SK-N-SH treated with all-trans-retinoic acid at 6 μM for 48 hours (cell line): Measurements from ENCODE around the gene SGMS2.

Experiments used
- ATAC-seq: fragments of 200-7000 bp; cut with Tn5 transposase; 3 replicates; pipeline ENCODE4 v1.9.1; 2020; ENCODE audit warnings: mild to moderate bottlenecking, moderate library complexity
- ARNTL ChIP-seq: fragments of 450-650 bp; formaldehyde crosslinking; IDR thresholded peaks from 2 replicates; pipeline ENCODE4 v1.5.0; 2020; ENCODE audit warnings: low read depth, mild to moderate bottlenecking, moderate library complexity, borderline replicate concordance
- BACH2 ChIP-seq: fragments of 250-450 bp; sonication (Bioruptor Pico); IDR thresholded peaks from 2 replicates; pipeline ENCODE4 v1.9.0; 2021; ENCODE audit warnings: mild to moderate bottlenecking, borderline replicate concordance
- CSDC2 ChIP-seq: fragments of 250-450 bp; sonication (Bioruptor Pico); IDR thresholded peaks from 2 replicates; pipeline ENCODE4 v1.5.0; 2020; ENCODE audit warnings: mild to moderate bottlenecking, moderate library complexity
- GLIS3 ChIP-seq: fragments of 250-450 bp; sonication (Bioruptor Pico); IDR thresholded peaks from 2 replicates; pipeline ENCODE4 v1.5.0; 2020; ENCODE audit warnings: mild to moderate bottlenecking, moderate library complexity
- ISL1 ChIP-seq: fragments of 250-450 bp; sonication (Bioruptor Pico); IDR thresholded peaks from 2 replicates; pipeline ENCODE4 v2.1.2; 2022; ENCODE audit warnings: mild to moderate bottlenecking, moderate library complexity
- OSR1 ChIP-seq: fragments of 250-450 bp; sonication (Bioruptor Pico); IDR thresholded peaks from 2 replicates; pipeline ENCODE4 v1.8.0; 2022; ENCODE audit warnings: moderate library complexity, mild to moderate bottlenecking, inconsistent platforms
- PPARA ChIP-seq: fragments of 250-450 bp; sonication (Bioruptor Pico); IDR thresholded peaks from 2 replicates; pipeline ENCODE4 v1.5.0; 2020; ENCODE audit warnings: mild to moderate bottlenecking, borderline replicate concordance
- RARB ChIP-seq: fragments of 250-450 bp; sonication (Bioruptor Pico); IDR thresholded peaks from 2 replicates; pipeline ENCODE4 v1.8.0; 2021; ENCODE audit warnings: mild to moderate bottlenecking, moderate library complexity
- SNAI2 ChIP-seq: fragments of 250-450 bp; sonication (Bioruptor Pico); IDR thresholded peaks from 2 replicates; pipeline ENCODE4 v1.5.0; 2020; ENCODE audit warnings: mild to moderate bottlenecking, moderate library complexity
- TCF4 ChIP-seq: fragments of 250-450 bp; sonication (Bioruptor Pico); IDR thresholded peaks from 2 replicates; pipeline ENCODE4 v1.8.0; 2021; ENCODE audit warnings: mild to moderate bottlenecking, moderate library complexity, borderline replicate concordance
- TOX ChIP-seq: fragments of 250-450 bp; sonication (Bioruptor Pico); IDR thresholded peaks from 2 replicates; pipeline ENCODE4 v1.8.0; 2021; ENCODE audit warnings: mild to moderate bottlenecking, moderate library complexity, borderline replicate concordance
- ZC3H10 ChIP-seq: fragments of 250-450 bp; sonication (Bioruptor Pico); IDR thresholded peaks from 2 replicates; pipeline ENCODE4 v1.5.1; 2021; ENCODE audit warnings: mild to moderate bottlenecking, moderate library complexity
- ZFP3 ChIP-seq: fragments of 250-450 bp; sonication (Bioruptor Pico); IDR thresholded peaks from 2 replicates; pipeline ENCODE4 v1.5.0; 2020; ENCODE audit warnings: mild to moderate bottlenecking, moderate library complexity
- ZFP30 ChIP-seq: fragments of 450-650 bp; formaldehyde crosslinking; IDR thresholded peaks from 2 replicates; pipeline ENCODE4 v1.5.0; 2022; ENCODE audit warnings: mild to moderate bottlenecking, moderate library complexity
- ZNF565 ChIP-seq: fragments of 450-650 bp; formaldehyde crosslinking; conservative IDR thresholded peaks from 2 replicates; pipeline ENCODE4 v1.5.0; 2020; ENCODE audit warnings: low read depth, mild to moderate bottlenecking, moderate library complexity
- ZNF70 ChIP-seq: fragments of 450-650 bp; formaldehyde crosslinking; IDR thresholded peaks from 2 replicates; pipeline ENCODE4 v1.5.0; 2020; ENCODE audit warnings: mild to moderate bottlenecking, moderate library complexity
- ZNF8 ChIP-seq: fragments of 450-650 bp; formaldehyde crosslinking; IDR thresholded peaks from 2 replicates; pipeline ENCODE4 v1.5.0; 2020; ENCODE audit warnings: mild to moderate bottlenecking, moderate library complexity
- TF ChIP-seq, protein P1 (sequence below): fragments of 250-450 bp; sonication (Bioruptor Pico); IDR thresholded peaks from 2 replicates; pipeline ENCODE4 v1.5.1; 2021; ENCODE audit warnings: mild to moderate bottlenecking, moderate library complexity
- TF ChIP-seq, protein P2 (sequence below): fragments of 250-450 bp; sonication (Bioruptor Pico); IDR thresholded peaks from 2 replicates; pipeline ENCODE4 v1.5.1; 2020; ENCODE audit warnings: low read depth, mild to moderate bottlenecking, moderate library complexity
- TF ChIP-seq, protein P3 (sequence below): fragments of 250-450 bp; sonication (Bioruptor Pico); IDR thresholded peaks from 2 replicates; pipeline ENCODE4 v1.8.0; 2020; ENCODE audit warnings: mild to moderate bottlenecking, moderate library complexity, borderline replicate concordance
- TF ChIP-seq, protein P4 (sequence below): fragments of 250-450 bp; sonication (Bioruptor Pico); IDR thresholded peaks from 2 replicates; pipeline ENCODE4 v1.5.0; 2020; ENCODE audit warnings: mild to moderate bottlenecking, moderate library complexity

Gene SGMS2

DNA sequence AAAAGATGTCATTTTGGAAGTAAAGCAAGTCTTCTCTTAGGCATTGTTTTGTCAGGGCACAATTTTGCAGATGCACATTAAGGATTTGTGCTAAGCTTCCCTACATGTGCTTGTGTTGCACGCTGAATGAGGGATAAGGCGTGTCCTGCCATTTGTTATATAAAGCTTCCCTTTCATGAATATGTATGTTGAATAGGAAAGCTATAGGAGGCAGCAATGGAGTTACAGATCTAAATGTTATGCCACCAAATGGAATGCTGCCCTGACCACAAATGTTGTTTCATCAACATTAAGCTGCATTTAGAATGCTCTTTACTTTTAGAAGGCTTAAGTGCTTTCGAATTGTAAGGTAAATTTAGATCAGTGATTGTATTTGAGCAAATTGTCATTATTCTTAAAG is 20.9 kb downstream of the SGMS2 start:
- no peak for TF ChIP-seq SNAI2 (CRISPR knock-in tag)
- TF ChIP-seq TOX (CRISPR knock-in tag), result no peak
- TF ChIP-seq ZFP30 (CRISPR knock-in tag), result no peak
- no peak for TF ChIP-seq RARB (CRISPR knock-in tag)
- TF ChIP-seq, protein P1, sequence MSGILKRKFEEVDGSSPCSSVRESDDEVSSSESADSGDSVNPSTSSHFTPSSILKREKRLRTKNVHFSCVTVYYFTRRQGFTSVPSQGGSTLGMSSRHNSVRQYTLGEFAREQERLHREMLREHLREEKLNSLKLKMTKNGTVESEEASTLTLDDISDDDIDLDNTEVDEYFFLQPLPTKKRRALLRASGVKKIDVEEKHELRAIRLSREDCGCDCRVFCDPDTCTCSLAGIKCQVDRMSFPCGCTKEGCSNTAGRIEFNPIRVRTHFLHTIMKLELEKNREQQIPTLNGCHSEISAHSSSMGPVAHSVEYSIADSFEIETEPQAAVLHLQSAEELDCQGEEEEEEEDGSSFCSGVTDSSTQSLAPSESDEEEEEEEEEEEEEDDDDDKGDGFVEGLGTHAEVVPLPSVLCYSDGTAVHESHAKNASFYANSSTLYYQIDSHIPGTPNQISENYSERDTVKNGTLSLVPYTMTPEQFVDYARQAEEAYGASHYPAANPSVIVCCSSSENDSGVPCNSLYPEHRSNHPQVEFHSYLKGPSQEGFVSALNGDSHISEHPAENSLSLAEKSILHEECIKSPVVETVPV (CRISPR knock-in tag), result no peak
- TF ChIP-seq ARNTL (CRISPR knock-in tag), result no peak
- TF ChIP-seq OSR1 (CRISPR knock-in tag), result no peak
- ATAC-seq, result no peak

DNA sequence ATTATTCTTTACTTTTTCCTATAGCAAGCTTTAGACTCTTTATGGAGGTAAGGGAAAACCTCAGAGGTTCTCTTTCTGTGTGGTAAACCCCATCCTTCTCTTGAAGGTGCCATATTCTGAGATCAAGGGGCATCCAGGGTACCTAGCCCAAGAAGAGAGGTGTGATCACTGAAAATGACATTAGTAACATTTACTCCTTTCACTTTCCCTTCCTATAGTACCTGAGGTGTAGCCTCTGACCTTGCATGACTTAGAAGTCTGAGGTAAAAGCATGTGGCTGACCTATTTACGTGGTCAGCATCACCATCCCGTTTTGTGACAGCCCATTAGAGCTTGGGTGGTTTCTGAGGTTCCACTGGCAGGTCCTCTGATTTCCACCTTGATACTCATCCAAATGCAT is 25.7 kb downstream of the SGMS2 start:
- no peak for ATAC-seq
- TF ChIP-seq OSR1 (CRISPR knock-in tag) (no peak), RARB (CRISPR knock-in tag) (no peak), ISL1 (CRISPR knock-in tag) (no peak), ZNF70 (CRISPR knock-in tag) (no peak), TOX (CRISPR knock-in tag) (no peak), TCF4 (CRISPR knock-in tag) (no peak), ARNTL (CRISPR knock-in tag) (no peak), ZFP30 (CRISPR knock-in tag) (no peak), ZC3H10 (no peak), ZNF565 (CRISPR knock-in tag) (no peak), ZFP3 (CRISPR knock-in tag) (no peak), CSDC2 (no peak), PPARA (CRISPR knock-in tag) (no peak), BACH2 (no peak)
- TF ChIP-seq, protein P1 (CRISPR knock-in tag), result no peak
- TF ChIP-seq, protein P2, sequence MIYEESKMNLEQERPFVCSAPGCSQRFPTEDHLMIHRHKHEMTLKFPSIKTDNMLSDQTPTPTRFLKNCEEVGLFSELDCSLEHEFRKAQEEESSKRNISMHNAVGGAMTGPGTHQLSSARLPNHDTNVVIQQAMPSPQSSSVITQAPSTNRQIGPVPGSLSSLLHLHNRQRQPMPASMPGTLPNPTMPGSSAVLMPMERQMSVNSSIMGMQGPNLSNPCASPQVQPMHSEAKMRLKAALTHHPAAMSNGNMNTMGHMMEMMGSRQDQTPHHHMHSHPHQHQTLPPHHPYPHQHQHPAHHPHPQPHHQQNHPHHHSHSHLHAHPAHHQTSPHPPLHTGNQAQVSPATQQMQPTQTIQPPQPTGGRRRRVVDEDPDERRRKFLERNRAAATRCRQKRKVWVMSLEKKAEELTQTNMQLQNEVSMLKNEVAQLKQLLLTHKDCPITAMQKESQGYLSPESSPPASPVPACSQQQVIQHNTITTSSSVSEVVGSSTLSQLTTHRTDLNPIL, result no peak
- TF ChIP-seq, protein P3, sequence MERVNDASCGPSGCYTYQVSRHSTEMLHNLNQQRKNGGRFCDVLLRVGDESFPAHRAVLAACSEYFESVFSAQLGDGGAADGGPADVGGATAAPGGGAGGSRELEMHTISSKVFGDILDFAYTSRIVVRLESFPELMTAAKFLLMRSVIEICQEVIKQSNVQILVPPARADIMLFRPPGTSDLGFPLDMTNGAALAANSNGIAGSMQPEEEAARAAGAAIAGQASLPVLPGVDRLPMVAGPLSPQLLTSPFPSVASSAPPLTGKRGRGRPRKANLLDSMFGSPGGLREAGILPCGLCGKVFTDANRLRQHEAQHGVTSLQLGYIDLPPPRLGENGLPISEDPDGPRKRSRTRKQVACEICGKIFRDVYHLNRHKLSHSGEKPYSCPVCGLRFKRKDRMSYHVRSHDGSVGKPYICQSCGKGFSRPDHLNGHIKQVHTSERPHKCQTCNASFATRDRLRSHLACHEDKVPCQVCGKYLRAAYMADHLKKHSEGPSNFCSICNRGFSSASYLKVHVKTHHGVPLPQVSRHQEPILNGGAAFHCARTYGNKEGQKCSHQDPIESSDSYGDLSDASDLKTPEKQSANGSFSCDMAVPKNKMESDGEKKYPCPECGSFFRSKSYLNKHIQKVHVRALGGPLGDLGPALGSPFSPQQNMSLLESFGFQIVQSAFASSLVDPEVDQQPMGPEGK, result no peak
- TF ChIP-seq, all 23 proteins: peak for 0

DNA sequence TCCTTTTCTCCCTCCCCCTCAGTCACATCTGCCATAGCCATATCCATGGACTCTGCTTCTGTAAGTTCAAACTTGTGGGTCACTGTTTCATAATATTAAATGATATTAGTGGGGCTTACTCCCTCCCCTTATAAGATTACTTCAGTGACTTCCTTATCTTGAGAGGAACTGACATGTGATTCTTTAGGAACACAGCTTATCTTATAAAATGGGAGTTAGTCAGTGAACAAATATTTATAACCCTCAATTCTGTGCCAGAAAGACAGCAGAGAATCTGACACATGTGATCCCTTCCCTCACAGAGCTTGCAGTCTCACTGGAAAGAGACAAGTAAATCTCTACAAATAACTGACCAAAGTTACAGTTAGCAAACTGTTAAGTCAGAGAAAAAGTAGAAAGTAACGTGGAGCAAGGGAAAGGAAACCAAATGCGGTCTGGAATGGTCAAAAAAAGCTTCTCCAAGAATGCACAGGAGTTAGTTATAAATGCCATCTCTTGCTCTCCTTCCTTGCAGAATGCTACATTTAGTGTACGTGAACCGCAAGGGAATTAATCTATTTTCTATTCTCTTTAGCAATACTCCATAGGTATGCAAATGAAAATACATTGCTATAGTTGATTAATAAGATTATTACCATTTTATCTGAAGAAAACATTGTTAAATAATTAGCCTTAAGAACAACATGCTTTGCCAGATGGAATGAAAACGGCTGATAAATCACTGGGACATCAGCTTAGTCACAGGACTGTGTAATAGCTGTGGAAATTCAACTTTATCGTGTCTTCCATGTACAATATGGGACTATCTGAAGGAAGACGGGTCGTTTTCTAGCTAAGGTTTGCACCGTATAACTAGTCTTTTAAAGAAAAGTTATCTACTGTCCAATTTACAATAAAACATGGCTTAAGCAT is 29.0 kb downstream of the SGMS2 start:
- no peak for ATAC-seq
- TF ChIP-seq, protein P4, sequence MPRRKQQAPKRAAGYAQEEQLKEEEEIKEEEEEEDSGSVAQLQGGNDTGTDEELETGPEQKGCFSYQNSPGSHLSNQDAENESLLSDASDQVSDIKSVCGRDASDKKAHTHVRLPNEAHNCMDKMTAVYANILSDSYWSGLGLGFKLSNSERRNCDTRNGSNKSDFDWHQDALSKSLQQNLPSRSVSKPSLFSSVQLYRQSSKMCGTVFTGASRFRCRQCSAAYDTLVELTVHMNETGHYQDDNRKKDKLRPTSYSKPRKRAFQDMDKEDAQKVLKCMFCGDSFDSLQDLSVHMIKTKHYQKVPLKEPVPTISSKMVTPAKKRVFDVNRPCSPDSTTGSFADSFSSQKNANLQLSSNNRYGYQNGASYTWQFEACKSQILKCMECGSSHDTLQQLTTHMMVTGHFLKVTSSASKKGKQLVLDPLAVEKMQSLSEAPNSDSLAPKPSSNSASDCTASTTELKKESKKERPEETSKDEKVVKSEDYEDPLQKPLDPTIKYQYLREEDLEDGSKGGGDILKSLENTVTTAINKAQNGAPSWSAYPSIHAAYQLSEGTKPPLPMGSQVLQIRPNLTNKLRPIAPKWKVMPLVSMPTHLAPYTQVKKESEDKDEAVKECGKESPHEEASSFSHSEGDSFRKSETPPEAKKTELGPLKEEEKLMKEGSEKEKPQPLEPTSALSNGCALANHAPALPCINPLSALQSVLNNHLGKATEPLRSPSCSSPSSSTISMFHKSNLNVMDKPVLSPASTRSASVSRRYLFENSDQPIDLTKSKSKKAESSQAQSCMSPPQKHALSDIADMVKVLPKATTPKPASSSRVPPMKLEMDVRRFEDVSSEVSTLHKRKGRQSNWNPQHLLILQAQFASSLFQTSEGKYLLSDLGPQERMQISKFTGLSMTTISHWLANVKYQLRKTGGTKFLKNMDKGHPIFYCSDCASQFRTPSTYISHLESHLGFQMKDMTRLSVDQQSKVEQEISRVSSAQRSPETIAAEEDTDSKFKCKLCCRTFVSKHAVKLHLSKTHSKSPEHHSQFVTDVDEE, result no peak
- TF ChIP-seq ZFP30 (CRISPR knock-in tag) (no peak), CSDC2 (no peak), TOX (CRISPR knock-in tag) (no peak), ZNF565 (CRISPR knock-in tag) (no peak), ZNF8 (CRISPR knock-in tag) (no peak), GLIS3 (CRISPR knock-in tag) (no peak), OSR1 (CRISPR knock-in tag) (no peak), TCF4 (CRISPR knock-in tag) (no peak), PPARA (CRISPR knock-in tag) (no peak), BACH2 (no peak)
- TF ChIP-seq, protein P3, result no peak
- TF ChIP-seq, protein P1 (CRISPR knock-in tag), result no peak
